GM18858 (cell line): ENCODE data around the gene KRT33A.
"Not testable (repeated sequence)": the region's sequence is repeated elsewhere in the genome, so short reads cannot be mapped to it uniquely, and the experiment has no call there.

Experiments used
- ATAC-seq: cut with Tn5 transposase; IDR thresholded peaks from one replicate; pipeline ENCODE4 v1.9.1; 2021; ENCODE audit not compliant: unreplicated experiment

KRT33A gene

DNA sequence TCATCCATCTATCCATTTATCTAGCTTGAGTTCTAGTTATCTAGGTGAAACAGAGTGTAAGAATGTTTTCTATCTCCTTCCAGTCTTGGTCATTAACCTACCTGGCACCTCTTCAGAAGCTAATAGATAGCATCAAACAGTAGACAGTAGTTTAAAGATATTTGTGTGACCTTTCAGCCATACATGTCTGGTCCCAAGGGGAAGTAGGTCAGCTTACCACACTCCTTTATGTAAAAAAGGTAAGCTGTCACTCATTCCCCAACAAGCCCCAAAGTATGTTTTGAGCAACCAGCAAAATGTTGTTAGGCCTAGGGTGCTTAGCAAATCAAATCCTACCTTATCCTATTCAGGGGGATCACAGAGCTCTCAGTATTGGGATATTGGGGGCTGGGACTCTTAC, 15.4 kb upstream of the KRT33A start:
- ATAC-seq: no peak

DNA sequence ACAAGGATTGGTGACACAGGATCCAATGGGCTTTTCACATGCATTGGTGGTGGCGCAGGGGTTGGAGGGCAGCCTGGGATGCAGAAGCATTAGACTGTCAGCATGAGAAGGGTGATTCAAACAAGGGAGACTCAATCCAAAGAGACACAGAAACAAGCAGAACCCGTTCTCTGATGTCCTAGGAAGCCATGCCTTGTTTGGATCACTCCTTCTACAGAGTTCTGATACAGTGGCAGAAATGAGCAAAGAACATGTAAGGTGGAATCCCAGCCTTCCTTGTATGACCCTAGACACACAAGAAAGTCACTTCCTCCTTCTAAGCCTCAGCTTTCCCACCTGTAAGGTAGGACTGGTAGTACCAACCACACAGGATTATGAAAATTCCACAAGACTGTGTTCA, 13.3 kb upstream of the KRT33A start:
- no peak for ATAC-seq

DNA sequence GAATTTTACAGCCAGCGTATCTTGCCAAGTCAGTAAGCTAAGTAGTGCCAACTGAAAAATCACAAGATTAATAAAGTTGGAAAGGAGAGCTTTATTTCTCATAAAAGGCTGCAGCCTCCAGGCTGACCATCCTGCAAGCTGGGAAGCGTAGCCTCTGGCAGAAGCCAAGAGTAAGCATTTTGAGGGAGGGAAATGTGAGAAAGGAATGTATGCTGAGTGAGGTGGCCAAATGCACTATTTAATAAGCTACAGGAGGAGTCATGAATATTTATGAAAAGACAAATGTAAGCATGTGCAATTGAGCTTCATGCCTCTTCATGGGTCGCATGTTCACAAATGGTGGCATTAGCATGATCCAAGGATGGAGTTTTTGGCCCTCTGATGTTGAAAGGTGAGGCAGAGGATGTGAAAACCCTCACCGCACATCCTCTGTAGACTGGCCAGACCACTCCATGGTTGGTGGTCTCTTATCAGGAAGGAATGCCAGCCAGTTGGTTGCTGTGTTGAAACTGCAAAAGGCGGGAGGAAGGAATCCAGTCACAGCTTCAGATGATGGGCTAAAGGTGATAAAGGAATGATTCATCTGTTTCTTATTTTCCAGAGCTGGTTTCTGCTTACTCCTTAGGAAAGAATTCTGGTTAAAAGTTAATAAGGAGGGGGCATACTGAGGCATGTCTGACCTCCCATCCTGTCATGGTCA, 9.8 kb upstream of the KRT33A start:
- no peak for ATAC-seq

DNA sequence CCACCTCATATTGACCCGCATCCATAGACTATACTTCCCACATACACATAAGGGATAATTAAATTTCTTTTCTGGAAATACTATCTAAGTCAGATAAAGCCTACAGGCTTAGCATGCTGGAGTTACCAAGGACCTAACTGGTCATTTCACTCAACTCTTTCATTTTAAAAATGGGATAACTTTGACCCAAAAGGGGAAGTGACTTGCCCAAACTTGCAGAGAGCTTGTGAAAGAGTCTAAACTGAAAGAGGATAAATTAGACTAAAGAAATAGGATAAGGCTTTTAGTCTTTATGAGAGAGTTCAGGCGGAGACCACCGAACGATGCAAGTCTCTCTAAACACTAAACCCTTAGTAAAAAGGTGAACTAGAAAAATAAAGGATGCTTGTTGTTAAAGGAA, 3.9 kb upstream of the KRT33A start:
- ATAC-seq: no peak

DNA sequence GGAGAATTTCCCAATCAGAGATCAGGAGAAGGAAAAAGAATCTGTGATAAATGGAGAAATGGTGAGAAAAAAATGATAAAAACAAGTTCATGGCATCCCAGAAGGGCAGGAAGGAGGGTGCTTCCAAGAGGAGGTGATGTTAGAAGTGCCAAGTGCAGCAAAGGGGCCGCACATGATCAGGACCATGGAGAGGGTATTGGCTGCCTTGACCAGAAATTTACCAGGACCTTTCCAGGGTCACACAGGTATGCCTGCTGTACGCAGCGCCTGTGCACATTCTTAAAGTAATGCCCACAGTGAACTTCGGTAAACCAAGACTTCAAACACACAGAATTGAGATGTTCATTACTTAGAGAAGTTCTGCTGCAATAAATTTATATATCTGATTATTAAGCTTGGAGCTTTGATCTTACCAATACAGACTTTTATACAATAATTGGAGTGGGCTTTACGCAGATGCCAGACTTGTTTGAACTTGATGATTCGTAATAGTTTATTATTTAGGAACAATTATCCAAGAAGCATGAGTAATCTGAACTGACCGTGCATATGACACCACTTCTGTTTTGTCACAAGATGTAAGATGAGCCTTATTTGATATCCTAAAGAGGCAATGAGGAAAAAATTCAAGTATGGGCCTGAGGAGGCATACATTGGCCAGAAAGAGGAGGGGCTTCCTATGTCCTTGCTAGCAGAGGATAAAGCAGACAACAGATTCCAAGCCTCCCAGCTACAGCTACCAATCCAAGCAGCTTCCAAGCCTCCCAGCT, 2.2 kb upstream of the KRT33A start:
- no peak for ATAC-seq

DNA sequence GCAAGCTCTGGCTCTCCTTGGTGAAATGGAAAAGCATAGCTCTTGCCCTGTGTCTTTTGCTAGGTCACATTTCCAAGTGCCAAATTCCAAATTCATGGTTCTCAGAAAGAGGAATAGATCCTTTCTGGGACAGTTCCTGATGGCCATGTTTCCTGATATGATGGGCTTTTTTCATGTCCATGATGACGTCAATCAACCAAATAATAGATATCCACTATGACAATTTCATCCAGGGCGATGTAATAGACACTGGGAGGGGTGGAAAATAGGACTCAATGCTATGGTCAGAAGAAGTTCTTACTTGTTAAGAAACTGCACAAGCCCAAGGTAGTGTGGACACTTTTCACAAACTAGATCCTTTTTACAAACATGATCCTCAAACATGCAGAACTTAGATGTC, 549 bp upstream of the KRT33A start:
- ATAC-seq: no peak

DNA sequence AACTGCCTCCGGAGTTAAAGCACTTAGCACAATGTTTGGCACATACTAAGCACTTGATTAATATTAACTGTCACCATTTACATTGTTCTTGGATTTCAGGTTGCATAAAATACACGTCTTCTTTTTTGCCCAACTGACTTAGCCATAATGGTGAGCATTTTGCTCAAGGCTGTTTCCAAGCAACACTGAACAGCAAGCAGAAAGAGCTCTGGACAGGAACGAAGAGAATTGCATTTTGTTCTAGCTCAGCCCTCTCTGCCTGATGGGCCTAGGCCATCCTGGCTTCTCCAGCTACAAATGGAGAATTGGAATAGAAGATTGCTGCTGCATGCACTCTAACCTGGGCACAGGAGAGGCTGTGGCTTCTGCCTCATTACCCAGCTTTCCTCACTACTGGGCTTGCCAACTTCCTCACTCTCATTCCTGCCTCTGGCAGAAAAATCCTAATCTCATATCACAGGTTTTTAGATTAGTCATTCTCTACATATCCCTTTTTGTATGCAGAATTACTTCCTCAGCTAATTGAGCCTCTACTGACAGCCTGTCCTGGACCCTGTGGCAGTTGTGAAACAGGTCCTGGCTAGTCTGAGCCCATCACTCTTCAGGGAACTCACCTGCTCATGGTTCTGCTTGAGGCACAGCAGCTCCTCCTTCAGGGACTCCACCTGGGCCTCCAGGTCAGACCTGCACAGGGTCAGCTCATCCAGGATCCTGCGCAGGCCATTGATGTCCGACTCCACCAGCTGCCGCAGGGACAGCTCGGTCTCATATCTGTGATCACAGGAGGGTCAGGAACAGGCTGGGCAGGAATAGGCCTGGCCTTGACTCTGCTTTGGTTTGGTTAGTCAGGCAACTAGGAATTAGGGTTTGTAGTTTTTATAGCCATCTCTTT, 2.5 kb downstream of the KRT33A start:
- ATAC-seq: no peak

DNA sequence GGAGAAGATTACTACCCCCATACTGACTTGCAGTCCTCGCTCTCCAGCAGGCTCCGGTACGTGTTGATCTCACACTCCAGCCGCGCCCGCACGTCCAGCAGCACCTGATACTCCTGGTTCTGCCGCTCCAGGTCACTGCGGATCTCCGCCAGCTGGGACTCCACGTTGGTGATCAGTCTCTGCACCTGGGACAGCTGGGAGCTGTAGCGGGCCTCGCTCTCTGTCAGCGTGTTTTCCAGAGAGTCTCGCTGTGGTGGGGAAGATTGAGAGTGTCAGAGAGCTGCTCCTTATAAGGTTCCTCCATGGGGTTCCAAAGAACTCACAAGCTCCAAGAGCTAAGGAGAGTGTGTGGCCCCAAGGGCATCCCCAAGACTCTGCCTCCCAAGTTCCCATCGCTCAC, 4.2 kb downstream of the KRT33A start:
- not testable (repeated sequence) for ATAC-seq

DNA sequence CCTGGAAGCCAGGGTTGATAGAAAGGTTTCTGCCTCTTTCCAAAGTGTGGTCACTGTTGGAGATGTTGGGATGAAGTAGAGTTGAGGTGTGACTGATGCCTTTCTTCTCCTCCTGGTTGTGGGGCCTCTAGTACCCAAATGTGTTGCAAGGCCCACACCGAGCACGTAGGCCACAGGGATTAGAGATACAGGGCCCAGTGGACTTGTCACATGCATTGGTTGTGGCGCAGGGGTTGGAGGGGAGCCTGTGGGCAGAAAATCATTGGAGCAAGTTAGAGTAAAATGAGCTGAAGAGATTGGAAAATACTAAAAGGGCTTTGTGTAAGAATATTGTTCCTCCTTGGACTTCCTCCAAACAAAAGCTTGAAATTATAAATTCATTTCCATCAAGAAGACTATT, 4.6 kb downstream of the KRT33A start:
- ATAC-seq: no peak

DNA sequence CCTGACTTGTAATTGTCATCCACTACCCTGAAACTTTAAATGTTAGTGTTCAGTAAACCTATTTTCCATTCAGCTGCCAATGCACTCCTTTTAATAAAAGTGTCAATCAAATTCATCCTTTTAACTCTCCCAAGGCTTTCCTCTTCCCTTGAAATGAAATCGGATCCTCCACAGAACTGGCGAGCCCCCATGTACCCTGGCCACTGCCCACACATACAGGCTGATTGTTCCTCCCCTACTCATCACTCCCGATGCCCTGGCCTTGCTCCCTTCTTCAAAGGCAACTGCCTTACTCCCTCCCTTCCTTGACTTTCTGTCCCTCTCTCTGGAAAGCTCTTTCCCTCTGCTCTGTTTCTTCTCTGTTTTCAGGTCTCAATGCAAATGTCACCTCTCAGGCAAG, 7.6 kb downstream of the KRT33A start:
- ATAC-seq: no peak

DNA sequence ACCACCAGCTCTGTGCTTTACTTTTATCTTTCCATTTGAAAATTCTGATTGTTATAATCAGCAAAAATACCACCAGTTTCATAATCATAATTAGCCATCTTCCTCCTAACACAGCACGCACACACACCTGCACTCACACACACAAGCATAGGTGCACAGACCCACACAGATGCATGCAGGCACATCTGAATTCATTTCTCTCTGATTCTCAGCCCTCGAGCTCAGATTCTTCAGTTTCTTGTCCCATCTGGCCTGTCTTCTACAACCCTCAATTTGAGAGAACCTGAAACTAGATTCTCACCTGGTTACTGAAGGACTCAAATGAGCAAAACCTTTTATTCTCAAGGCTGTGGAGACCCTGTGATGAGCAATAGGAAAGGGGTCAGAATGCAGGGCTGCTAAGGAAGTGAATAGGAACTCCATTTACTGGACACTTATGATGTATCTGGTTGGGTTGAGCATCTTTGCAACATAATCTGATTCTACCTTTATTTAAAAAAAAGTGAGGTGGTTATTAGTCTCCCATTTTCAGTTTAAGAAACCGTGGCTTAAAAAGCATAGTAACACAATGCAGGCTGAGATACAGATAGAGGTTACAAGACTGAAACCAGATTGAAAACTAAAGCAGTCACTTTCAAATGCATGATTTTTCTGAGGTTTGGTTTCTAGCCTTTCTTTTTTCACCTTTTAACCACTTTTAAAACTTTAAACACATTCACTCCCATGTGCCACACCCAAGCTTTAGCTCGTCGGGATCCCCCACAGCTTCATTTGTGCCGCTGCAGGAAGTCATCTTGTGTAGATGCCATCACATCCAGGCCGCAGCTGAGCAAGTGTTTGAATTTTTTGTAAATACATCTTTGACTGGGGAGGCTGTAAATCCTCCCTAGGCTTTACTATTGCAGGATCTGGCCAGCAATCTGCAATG, 9.4 kb downstream of the KRT33A start:
- no peak for ATAC-seq

DNA sequence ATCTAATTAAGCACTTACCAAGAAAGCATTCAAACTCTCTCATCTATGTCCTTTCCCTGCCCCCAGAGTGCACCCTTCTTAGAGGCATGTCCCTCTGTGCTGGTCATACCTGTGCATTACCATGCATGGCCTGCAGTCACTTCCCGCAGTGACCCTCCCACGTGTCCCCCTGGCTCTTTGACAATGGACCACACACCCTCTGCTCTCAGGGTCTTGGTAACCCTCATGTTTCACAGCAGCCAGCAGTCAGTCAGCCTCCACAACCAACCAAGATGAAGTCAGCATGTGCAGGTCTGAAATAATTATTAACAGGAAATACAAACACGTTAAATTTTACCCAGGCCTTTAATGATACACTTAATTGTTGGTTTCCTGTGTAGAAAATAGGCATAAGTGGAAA, 10.1 kb downstream of the KRT33A start:
- ATAC-seq: no peak

DNA sequence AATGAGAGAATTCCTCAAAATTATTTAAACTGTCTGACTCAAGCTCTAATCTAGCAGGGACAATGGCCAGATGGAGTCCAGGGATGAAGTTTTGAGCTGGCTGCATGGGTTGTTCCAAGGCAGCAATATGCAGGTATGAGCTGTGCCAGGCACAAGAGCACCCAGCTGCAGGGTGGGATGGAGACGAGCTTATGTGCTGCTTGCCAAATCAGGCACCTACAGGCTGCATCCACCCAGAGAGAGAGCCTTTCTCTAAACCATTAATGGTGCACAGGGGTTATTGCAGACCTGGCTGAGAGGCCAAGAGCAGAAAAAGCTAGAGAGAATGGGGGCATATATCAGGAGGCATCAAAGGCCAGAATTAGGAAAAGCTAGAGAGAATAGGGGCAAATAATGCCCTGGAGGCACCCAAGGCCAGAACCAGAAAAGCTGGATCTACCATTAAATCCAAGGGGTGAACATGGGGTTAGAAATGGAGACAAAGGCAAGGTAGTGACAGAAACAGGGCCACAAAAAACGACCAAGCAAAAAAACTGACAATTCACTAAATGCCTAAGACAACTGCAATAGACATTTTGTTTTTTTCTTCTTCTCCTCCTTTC, 11.0 kb downstream of the KRT33A start:
- no peak for ATAC-seq

DNA sequence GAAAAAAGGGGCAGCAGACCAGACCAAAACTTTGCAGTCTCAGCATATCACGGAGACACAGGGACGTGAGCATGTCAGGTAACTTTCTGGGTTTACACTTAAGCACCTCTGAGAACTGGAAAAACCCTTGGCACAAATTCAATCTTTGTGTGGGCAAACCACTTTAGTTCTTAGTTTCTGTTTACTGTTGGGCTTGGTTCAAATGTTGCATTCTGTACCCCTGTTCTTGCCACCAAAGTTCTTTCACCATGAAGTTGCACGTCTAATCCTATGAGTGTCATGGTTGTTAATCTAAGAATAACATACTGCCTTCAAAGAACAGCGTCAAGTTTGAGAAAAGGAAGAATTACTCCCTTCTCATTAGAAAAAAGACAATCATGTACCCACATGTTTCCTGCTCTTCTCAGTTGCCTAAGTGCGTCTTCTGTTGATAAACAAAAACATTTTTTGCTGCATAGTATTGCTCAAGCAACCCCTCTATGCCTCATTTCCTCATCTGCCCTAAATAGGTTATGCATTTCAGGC, 11.6 kb downstream of the KRT33A start:
- no peak for ATAC-seq

DNA sequence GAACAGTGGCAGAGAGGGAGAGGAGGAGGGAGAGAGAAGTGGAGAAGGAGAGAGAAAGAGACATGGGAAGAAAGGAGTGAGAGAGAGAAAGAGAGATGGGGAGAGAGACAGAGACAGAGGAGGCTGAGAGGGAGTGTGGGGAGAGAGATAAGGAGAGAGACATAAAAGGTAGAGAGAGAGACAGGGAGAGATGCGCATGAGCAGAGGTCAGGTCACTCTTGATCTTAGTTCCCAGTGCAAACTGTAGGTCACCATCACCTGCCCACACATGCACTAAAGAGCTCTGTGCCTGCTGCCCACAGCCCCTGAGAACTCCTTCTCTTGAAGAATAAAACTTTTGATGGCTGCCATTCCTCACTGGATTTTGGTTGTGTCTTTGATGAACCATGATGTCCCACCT, 14.9 kb downstream of the KRT33A start:
- no peak for ATAC-seq

DNA sequence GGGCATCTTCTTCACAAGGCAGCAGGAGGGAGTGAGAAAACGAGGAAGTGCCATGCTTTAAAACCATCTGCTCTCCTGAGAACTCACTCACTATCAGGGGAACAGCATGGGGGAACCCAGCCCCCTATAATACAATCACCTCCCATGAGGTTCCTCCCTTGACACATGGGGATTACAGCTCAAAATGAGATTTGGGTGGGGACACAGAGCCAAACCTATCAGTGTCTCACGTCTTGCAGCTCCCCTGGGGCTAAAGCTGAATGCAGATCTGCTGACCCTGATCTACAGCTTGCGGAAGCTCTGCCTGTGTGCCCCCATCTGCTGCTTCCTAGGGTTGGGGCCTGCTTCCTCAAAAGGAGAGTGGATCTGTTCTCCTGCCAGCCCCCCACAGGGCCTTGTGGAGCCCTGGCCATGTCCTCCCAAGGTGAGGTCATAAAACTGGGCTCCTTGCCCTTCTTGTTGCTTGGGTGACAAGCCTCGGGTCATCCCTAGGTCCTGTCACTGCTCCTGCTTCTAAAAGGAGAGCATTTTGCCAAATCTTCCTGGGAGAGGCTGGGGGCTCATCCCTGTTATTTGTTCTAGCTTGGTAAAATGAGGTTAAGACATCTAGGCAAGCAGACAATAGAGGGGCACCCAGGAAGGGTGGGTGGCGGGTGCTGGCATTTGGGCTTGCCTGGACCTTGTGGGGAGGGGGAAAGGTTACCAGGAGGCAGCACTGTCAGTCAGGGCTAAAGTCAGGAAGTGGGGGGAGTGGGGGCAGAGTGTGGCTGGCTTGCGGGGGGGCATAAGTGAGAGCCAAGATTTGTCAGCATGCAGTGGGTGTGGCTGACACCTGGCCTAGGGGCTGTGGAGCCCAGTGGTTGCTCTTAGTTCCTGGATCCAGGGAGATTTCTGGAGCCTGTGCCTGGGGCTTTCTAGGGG, 16.0 kb downstream of the KRT33A start:
- no peak for ATAC-seq

DNA sequence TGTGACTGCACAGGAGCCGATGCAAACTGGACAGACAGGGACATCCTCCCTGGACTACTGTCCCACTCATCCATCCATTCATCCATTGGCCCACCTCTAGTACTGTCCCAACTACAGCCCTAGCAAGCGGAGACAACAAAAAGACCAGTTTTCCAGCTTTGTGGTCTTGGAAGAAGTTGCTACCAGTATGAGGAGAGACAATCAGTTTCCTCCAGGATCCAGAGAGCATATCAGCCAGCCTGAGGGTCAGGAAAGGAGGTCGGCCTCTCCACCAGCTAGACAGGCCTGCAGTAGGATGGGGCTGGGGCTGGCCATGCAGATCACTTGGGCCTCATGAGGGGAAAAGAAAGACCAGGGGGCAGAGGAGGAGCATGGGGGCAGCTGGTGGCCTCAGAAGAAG, 16.8 kb downstream of the KRT33A start:
- ATAC-seq: no peak

DNA sequence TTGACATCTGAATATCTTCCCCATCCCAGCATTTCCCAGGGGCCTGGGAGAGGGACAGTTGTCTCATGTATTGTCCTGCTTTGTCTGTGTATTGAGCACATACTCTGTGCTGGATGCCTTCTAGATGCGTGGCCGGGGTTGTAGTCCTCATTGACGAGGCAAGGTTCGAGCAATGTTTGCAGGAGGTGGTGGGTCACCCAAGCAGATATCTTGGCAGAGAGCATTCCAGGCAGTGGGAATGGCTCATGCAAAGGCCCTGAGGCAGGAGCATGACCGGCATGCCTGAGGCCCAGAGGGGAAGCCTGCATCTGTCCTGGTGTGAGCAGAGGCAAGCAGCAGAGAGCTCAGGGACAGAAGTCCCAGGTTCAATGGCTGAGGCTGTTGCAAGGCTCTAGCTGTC, 17.5 kb downstream of the KRT33A start:
- ATAC-seq: no peak

DNA sequence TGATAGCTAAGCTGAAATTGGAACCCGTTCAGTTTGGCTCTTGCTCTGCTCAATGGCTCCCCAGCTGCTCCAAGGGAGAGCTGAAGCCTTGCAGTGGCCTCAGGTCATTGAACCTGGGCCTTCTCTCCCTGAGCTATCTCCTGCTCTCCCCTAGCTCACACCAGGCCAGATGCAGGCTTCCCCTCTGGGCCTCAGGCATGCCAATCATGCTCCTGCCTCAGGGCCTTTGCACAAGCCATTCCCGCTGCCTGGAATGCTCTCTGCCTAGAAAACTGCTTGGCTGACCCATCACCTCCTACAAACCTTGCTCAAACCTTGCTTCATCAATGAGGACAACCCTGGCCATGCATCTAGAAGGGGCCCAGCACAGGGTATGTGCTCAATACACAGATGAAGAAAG, 18.4 kb downstream of the KRT33A start:
- ATAC-seq: no peak
